NCI-H1694 (cell line): Measurements from ENCODE around the gene AZU1.

Experiments used
- DNase-seq: peaks from one replicate; lab custom pipeline; 2025; lab: John Stamatoyannopoulos, UW

AZU1 gene

GRCh38 chr19:854549-854948 lies 26.9 kb downstream of the AZU1 start:
- no peak for DNase-seq

- no peak for DNase-seq
These were observed 27.5 kb downstream of the AZU1 start for GRCh38 chr19:855142-855541.

- DNase-seq = no peak
These were observed 28.0 kb downstream of the AZU1 start for GRCh38 chr19:855566-856120.

DNA sequence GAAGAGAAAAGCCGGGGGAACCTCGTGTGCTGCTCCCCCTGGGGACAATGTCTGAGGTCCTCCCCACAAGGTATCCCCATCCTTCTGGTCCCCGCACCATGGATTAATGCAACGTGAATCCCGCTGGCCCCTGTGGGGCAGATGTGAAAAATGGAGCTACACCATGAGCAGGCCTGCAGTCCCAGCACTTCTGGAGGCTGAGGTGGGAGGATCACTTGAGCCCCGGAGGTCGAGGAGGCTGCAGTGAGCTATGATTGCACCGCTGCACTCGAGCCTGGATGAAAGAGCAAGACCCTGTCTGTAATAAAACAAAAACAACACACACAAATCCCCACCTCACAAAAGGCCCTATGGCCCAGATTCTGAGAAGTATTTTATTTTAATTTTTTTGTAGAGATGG lies 30.6 kb downstream of the AZU1 start:
- DNase-seq = no peak

DNA sequence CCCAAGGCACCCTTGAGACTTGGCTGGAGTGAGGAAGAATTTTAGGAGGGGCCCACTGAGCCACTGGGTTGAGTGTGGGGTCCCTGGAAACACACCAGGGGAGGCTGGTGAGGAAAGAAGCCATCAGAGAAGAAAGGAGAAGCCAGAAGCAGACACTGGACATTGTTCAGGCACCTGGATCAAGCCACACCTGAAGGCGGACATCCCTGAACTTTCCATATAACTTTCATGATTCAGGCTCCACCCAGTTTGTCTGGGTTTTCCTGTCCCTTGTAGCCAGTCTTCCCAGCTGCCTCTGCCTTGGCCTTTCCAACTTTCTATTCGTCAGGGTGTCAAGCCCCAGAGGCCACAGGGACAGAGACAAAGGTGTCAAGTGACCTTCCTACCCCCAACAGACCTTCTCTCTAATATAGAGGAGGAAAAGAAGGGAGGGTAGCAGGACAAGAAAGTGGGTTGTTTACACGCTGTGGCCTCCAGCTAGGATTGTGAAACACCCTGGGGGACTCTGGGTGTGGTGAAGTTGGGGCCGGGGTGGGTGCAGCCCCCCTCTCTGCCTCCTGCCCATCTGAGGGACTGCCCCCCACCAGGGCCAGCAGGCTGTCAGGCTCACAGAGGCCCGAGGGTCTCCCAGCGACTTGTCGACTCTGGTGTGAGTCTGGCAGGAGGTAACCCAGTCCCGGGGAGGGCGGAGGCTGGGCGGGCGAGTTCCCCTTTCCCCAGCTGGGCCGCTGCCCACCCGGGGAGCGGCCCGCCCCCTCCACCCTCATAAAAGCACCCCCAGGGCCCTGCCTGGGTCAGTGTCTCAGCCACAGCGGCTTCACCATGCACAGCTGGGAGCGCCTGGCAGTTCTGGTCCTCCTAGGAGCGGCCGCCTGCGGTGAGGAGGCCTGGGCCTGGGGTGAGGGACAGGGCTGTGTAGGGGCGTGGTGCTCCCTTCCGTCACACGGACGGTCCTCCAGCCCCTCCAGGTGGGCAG lies 31.5 kb downstream of the AZU1 start, which contains the start of gene CFD:
TSS of gene CFD (plus strand) at position 797 of the 976 bp plus-strand sequence. CDS start at position 823, 26 bp downstream.
- no peak for DNase-seq

DNA sequence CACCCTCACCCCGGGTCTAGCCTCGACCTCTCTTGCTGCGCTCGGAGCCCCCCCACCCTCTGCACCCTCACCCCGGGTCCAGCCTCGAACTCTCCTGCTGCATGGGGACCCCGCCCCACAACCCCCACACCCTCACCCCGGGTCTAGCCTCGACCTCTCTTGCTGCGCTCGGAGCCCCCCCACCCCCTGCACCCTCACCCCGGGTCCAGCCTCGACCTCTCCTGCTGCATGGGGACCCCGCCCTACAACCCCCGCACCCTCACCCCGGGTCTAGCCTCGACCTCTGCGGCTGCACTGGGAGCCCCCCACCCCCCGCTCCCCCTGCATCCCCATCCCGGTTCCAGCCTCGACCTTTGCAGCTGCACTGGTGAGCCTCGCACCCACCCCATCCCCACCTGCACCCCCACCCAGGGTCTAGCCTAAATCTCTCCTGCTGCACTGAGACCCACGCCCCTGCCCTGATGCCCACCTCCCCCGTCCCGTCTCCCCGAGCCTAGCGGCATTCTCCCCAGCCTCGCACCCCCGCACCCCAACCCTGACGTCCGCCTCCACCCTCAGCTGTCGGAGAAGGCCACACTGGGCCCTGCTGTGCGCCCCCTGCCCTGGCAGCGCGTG lies 33.6 kb downstream of the AZU1 start:
- no peak for DNase-seq

- no peak for DNase-seq
These were observed 34.3 kb downstream of the AZU1 start for GRCh38 chr19:861756-862580.

GRCh38 chr19:862581-863314 lies 35.1 kb downstream of the AZU1 start:
- no peak for DNase-seq

GRCh38 chr19:863315-863620 lies 35.6 kb downstream of the AZU1 start:
- DNase-seq = no peak

DNA sequence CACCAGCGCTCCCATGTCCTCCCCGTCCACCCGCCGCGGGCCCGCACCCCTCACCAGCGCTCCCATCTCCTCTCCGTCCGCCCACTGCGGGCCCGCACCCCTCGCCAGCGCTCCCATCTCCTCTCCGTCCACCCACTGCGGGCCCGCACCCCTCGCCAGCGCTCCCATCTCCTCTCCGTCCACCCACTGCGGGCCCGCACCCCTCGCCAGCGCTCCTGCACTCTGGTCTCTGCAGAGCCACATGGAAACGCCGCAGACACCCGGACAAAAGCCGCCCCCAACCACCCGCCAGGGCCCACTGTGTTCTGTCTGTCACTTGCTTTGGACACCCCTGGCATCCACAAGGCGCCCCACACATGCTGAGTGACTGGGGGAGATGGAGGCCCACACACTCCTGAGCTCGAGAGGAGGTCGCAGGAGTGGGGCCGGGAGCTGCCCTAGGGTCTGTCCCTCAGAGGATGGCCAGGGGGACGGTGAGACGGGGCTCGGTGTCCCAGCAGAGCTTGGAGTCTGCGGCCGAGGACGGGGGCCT lies 39.2 kb downstream of the AZU1 start:
- no peak for DNase-seq

- no peak for DNase-seq
These were observed 39.7 kb downstream of the AZU1 start for GRCh38 chr19:867301-867793.

- no peak for DNase-seq
These were observed 40.3 kb downstream of the AZU1 start for GRCh38 chr19:867855-868457.

- no peak for DNase-seq
These were observed 41.0 kb downstream of the AZU1 start for GRCh38 chr19:868458-869244.

DNA sequence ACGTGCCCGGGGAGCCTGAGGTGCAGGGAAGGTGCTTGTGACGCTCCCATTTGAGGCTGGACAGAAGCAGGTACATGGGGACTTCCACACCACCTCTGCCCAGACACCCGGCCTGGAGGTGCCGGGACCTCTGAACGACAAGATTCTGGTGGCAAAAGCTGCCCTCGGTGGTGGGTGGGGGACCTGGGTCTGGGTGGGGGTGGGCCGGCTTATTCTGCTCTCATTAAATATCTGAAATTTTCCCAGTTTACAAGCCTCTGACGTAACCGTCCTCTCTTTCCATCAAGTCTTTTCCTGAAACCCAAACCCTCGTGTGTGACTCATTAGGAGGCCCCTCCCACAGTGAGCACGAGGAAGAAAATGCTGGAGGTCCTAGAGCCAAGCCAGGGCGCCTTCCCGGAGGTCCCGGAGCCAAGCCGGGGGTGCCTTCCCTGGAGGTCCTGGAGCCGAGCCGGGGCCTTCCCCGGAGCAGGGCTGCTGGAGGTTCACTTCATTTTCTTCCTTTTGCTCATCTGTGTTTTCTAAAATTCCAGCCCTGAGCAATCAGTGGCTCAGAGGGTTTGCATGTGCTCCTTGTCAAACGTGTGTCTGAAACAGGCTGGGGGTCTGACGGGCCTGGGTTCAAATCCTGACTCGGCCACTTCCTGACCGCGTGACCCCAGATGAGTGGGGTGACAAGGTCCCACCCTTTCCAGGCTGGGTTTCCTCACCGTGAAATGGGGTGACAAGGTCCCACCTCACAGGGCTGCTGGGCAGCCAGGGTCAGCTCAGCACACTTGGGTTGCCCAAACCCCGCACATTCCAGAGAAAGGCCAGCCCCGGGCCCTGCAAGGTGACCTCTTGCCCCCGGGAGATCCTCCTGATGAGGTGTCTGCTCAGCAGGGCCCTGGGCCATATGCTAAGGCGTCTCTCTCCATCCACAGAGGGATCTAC lies 41.9 kb downstream of the AZU1 start:
- DNase-seq = no peak

- DNase-seq = no peak
These were observed 42.7 kb downstream of the AZU1 start for GRCh38 chr19:870314-870713.

- DNase-seq = peak; percentile 54
These were observed 43.3 kb downstream of the AZU1 start for GRCh38 chr19:870963-871401.

- DNase-seq = no peak
These were observed 44.0 kb downstream of the AZU1 start for GRCh38 chr19:871446-872265.
